Measurements from ENCODE around the gene CIPC.
A peak's percentile ranks its signal among the peaks of the same experiment; 100 is the strongest.

CIPC gene

GRCh38 chr14:77085538-77085937 lies 12.5 kb upstream of the CIPC start:
- Histone ChIP-seq H3K4me1 (ENCODE audit: control extremely low read depth in 1 of 4, control insufficient read depth in 4 of 4, insufficient read depth in 4 of 4, low read length in 3 of 4) (peaks cover 0 to 5% (median 0%) of the 10 kb centered on the region in 4 experiments), H3K4me3 (ENCODE audit: control insufficient read depth in 1 of 7, extremely low read depth in 1 of 7, insufficient read depth in 4 of 7, low read depth in 2 of 7, low read length in 6 of 7) (no peak overlapping the region), H3K27me3 (replicated peaks in 2 of 5; ENCODE audit: control insufficient read depth in 4 of 5, insufficient read depth in 5 of 5, low read length in 4 of 5) (no peaks in the 10 kb centered on the region), H3K36me3 (ENCODE audit: control insufficient read depth in 4 of 4, insufficient read depth in 4 of 4, low read length in 3 of 4) (no peaks in the 10 kb centered on the region), H3K9me3 (ENCODE audit: control extremely low read depth in 1 of 5, control insufficient read depth in 4 of 5, insufficient read depth in 2 of 5, low read depth in 1 of 5, low read length in 4 of 5) (no peaks in the 10 kb centered on the region), H3K27ac (ENCODE audit: insufficient read depth in 1 of 2, low read depth in 1 of 2, low read length in 2 of 2, poor library complexity in 1 of 2, severe bottlenecking in 2 of 2) (no peak overlapping the region)
- ChIA-PET CTCF (interaction anchor here (0.9 to 3.7 kb wide), 12 partner anchors 9 to 212 kb away, joined by 3 to 39 read pairs (median 4); no protein-coding TSS in a partner anchor), POLR2A (no interaction called here)
- DNase-seq, result no peak
- 100% methylated on average over 3 of the region's 4 CpGs for WGBS (ENCODE audit: insufficient coverage)

- Histone ChIP-seq H3K27ac (ENCODE audit: insufficient read depth in 1 of 2, low read depth in 1 of 2, low read length in 2 of 2, poor library complexity in 1 of 2, severe bottlenecking in 2 of 2) (no peak overlapping the region), H3K4me1 (ENCODE audit: control extremely low read depth in 1 of 4, control insufficient read depth in 4 of 4, insufficient read depth in 4 of 4, low read length in 3 of 4) (peaks cover 0 to 5% (median 0%) of the 10 kb centered on the region in 4 experiments), H3K4me3 (ENCODE audit: control insufficient read depth in 1 of 7, extremely low read depth in 1 of 7, insufficient read depth in 4 of 7, low read depth in 2 of 7, low read length in 6 of 7) (no peak overlapping the region), H3K27me3 (replicated peaks in 2 of 5; ENCODE audit: control insufficient read depth in 4 of 5, insufficient read depth in 5 of 5, low read length in 4 of 5) (no peaks in the 10 kb centered on the region), H3K36me3 (ENCODE audit: control insufficient read depth in 4 of 4, insufficient read depth in 4 of 4, low read length in 3 of 4) (no peaks in the 10 kb centered on the region), H3K9me3 (ENCODE audit: control extremely low read depth in 1 of 5, control insufficient read depth in 4 of 5, insufficient read depth in 2 of 5, low read depth in 1 of 5, low read length in 4 of 5) (peaks cover 0 to 5% (median 2%) of the 10 kb centered on the region in 5 experiments)
- peak in 2 of 3 donors; percentile 39 to 45 for DNase-seq
- ChIA-PET POLR2A (no interaction called here), CTCF (interaction anchor here (0.9 to 3.7 kb wide), 11 partner anchors 8 to 213 kb away, joined by 3 to 39 read pairs (median 5); no protein-coding TSS in a partner anchor)
- WGBS (ENCODE audit: insufficient coverage), result 100% methylated on average over 1 of the region's 3 CpGs
Observed at GRCh38 chr14:77086017-77086727, 11.9 kb upstream of the CIPC start.

- peaks cover 0 to 5% (median 0%) of the 10 kb centered on the region in 4 experiments for H3K4me1 ChIP-seq (ENCODE audit: control extremely low read depth in 1 of 4, control insufficient read depth in 4 of 4, insufficient read depth in 4 of 4, low read length in 3 of 4)
- no peaks in the 10 kb centered on the region for H3K36me3 ChIP-seq (ENCODE audit: control insufficient read depth in 4 of 4, insufficient read depth in 4 of 4, low read length in 3 of 4)
- ChIA-PET CTCF (interaction anchor here (1.2 to 3.7 kb wide), 4 partner anchors 8 to 20 kb away, joined by 3 to 39 read pairs (median 5); no protein-coding TSS in a partner anchor), POLR2A (no interaction called here)
- DNase-seq, result no peak
- H3K9me3 ChIP-seq (ENCODE audit: control extremely low read depth in 1 of 5, control insufficient read depth in 4 of 5, insufficient read depth in 2 of 5, low read depth in 1 of 5, low read length in 4 of 5), result peaks cover 2 to 11% (median 7%) of the 10 kb centered on the region in 5 experiments
- no peaks in the 10 kb centered on the region for H3K27me3 ChIP-seq (replicated peaks in 2 of 5; ENCODE audit: control insufficient read depth in 4 of 5, insufficient read depth in 5 of 5, low read length in 4 of 5)
- WGBS (ENCODE audit: insufficient coverage), result 100% methylated on average over 2 of the region's 6 CpGs
- no peak overlapping the region for H3K4me3 ChIP-seq (ENCODE audit: control insufficient read depth in 1 of 7, extremely low read depth in 1 of 7, insufficient read depth in 4 of 7, low read depth in 2 of 7, low read length in 6 of 7)
- no peak overlapping the region for H3K27ac ChIP-seq (ENCODE audit: insufficient read depth in 1 of 2, low read depth in 1 of 2, low read length in 2 of 2, poor library complexity in 1 of 2, severe bottlenecking in 2 of 2)
Observed at GRCh38 chr14:77086951-77087350, 11.1 kb upstream of the CIPC start.

GRCh38 chr14:77087631-77088030 lies 10.4 kb upstream of the CIPC start:
- CTCF ChIA-PET, result interaction anchor here (0.6 to 4.4 kb wide), 5 partner anchors 13 to 213 kb away, joined by 3 to 39 read pairs (median 9); no protein-coding TSS in a partner anchor
- no peak overlapping the region for H3K27ac ChIP-seq (ENCODE audit: insufficient read depth in 1 of 2, low read depth in 1 of 2, low read length in 2 of 2, poor library complexity in 1 of 2, severe bottlenecking in 2 of 2)
- DNase-seq, result no peak
- POLR2A ChIA-PET, result no interaction called here
- no peaks in the 10 kb centered on the region for H3K36me3 ChIP-seq (ENCODE audit: control insufficient read depth in 4 of 4, insufficient read depth in 4 of 4, low read length in 3 of 4)
- no peaks in the 10 kb centered on the region for H3K27me3 ChIP-seq (replicated peaks in 2 of 5; ENCODE audit: control insufficient read depth in 4 of 5, insufficient read depth in 5 of 5, low read length in 4 of 5)
- peaks cover 0 to 5% (median 0%) of the 10 kb centered on the region in 4 experiments for H3K4me1 ChIP-seq (ENCODE audit: control extremely low read depth in 1 of 4, control insufficient read depth in 4 of 4, insufficient read depth in 4 of 4, low read length in 3 of 4)
- 92% methylated on average over 3 of the region's 3 CpGs for WGBS (ENCODE audit: insufficient coverage)
- peaks cover 2 to 11% (median 7%) of the 10 kb centered on the region in 5 experiments for H3K9me3 ChIP-seq (ENCODE audit: control extremely low read depth in 1 of 5, control insufficient read depth in 4 of 5, insufficient read depth in 2 of 5, low read depth in 1 of 5, low read length in 4 of 5)
- no peak overlapping the region for H3K4me3 ChIP-seq (ENCODE audit: control insufficient read depth in 1 of 7, extremely low read depth in 1 of 7, insufficient read depth in 4 of 7, low read depth in 2 of 7, low read length in 6 of 7)

GRCh38 chr14:77088219-77088618 lies 9.8 kb upstream of the CIPC start:
- ChIA-PET POLR2A (no interaction called here), CTCF (interaction anchor here (1.2 to 4.4 kb wide), 4 partner anchors 12 to 213 kb away, joined by 3 to 30 read pairs (median 6); no protein-coding TSS in a partner anchor)
- Histone ChIP-seq H3K4me3 (ENCODE audit: control insufficient read depth in 1 of 7, extremely low read depth in 1 of 7, insufficient read depth in 4 of 7, low read depth in 2 of 7, low read length in 6 of 7) (no peak overlapping the region), H3K27me3 (replicated peaks in 2 of 5; ENCODE audit: control insufficient read depth in 4 of 5, insufficient read depth in 5 of 5, low read length in 4 of 5) (no peaks in the 10 kb centered on the region), H3K9me3 (ENCODE audit: control extremely low read depth in 1 of 5, control insufficient read depth in 4 of 5, insufficient read depth in 2 of 5, low read depth in 1 of 5, low read length in 4 of 5) (peaks cover 2 to 11% (median 7%) of the 10 kb centered on the region in 5 experiments), H3K27ac (ENCODE audit: insufficient read depth in 1 of 2, low read depth in 1 of 2, low read length in 2 of 2, poor library complexity in 1 of 2, severe bottlenecking in 2 of 2) (no peak overlapping the region), H3K4me1 (ENCODE audit: control extremely low read depth in 1 of 4, control insufficient read depth in 4 of 4, insufficient read depth in 4 of 4, low read length in 3 of 4) (peaks cover 0 to 5% (median 0%) of the 10 kb centered on the region in 4 experiments), H3K36me3 (ENCODE audit: control insufficient read depth in 4 of 4, insufficient read depth in 4 of 4, low read length in 3 of 4) (no peaks in the 10 kb centered on the region)
- WGBS (ENCODE audit: insufficient coverage), result 84% methylated on average over 4 of the region's 5 CpGs
- DNase-seq, result no peak

GRCh38 chr14:77088645-77089044 lies 9.4 kb upstream of the CIPC start:
- Histone ChIP-seq H3K4me3 (ENCODE audit: control insufficient read depth in 1 of 7, extremely low read depth in 1 of 7, insufficient read depth in 4 of 7, low read depth in 2 of 7, low read length in 6 of 7) (no peak overlapping the region), H3K4me1 (ENCODE audit: control extremely low read depth in 1 of 4, control insufficient read depth in 4 of 4, insufficient read depth in 4 of 4, low read length in 3 of 4) (peaks cover 0 to 5% (median 0%) of the 10 kb centered on the region in 4 experiments), H3K27ac (ENCODE audit: insufficient read depth in 1 of 2, low read depth in 1 of 2, low read length in 2 of 2, poor library complexity in 1 of 2, severe bottlenecking in 2 of 2) (no peak overlapping the region), H3K36me3 (ENCODE audit: control insufficient read depth in 4 of 4, insufficient read depth in 4 of 4, low read length in 3 of 4) (no peaks in the 10 kb centered on the region), H3K27me3 (replicated peaks in 2 of 5; ENCODE audit: control insufficient read depth in 4 of 5, insufficient read depth in 5 of 5, low read length in 4 of 5) (no peaks in the 10 kb centered on the region), H3K9me3 (ENCODE audit: control extremely low read depth in 1 of 5, control insufficient read depth in 4 of 5, insufficient read depth in 2 of 5, low read depth in 1 of 5, low read length in 4 of 5) (peaks cover 2 to 11% (median 7%) of the 10 kb centered on the region in 5 experiments)
- WGBS (ENCODE audit: insufficient coverage), result 100% methylated on average over 2 of the region's 2 CpGs
- ChIA-PET CTCF (interaction anchor here (0.9 to 4.4 kb wide), 6 partner anchors 12 to 214 kb away, joined by 3 to 30 read pairs (median 4); no protein-coding TSS in a partner anchor), POLR2A (interaction anchor here (0.7 kb wide), 1 partner anchor 145 kb away, joined by 3 read pairs; no protein-coding TSS in a partner anchor)
- no peak for DNase-seq

- peaks cover 2 to 11% (median 7%) of the 10 kb centered on the region in 5 experiments for H3K9me3 ChIP-seq (ENCODE audit: control extremely low read depth in 1 of 5, control insufficient read depth in 4 of 5, insufficient read depth in 2 of 5, low read depth in 1 of 5, low read length in 4 of 5)
- DNase-seq, result no peak
- no peaks in the 10 kb centered on the region for H3K27me3 ChIP-seq (replicated peaks in 2 of 5; ENCODE audit: control insufficient read depth in 4 of 5, insufficient read depth in 5 of 5, low read length in 4 of 5)
- no peaks in the 10 kb centered on the region for H3K36me3 ChIP-seq (ENCODE audit: control insufficient read depth in 4 of 4, insufficient read depth in 4 of 4, low read length in 3 of 4)
- POLR2A ChIA-PET, result no interaction called here
- H3K27ac ChIP-seq (ENCODE audit: insufficient read depth in 1 of 2, low read depth in 1 of 2, low read length in 2 of 2, poor library complexity in 1 of 2, severe bottlenecking in 2 of 2), result no peak overlapping the region
- no peak overlapping the region for H3K4me3 ChIP-seq (ENCODE audit: control insufficient read depth in 1 of 7, extremely low read depth in 1 of 7, insufficient read depth in 4 of 7, low read depth in 2 of 7, low read length in 6 of 7)
- CTCF ChIA-PET, result interaction anchor here (0.6 to 4.4 kb wide), 9 partner anchors 10 to 223 kb away, joined by 3 to 30 read pairs (median 4); no protein-coding TSS in a partner anchor
- H3K4me1 ChIP-seq (ENCODE audit: control extremely low read depth in 1 of 4, control insufficient read depth in 4 of 4, insufficient read depth in 4 of 4, low read length in 3 of 4), result peaks cover 0 to 2% (median under 1%) of the 10 kb centered on the region in 4 experiments
Observed at GRCh38 chr14:77091518-77091917, 6.5 kb upstream of the CIPC start.

All from common myeloid progenitor, CD34-positive (primary cell).